LNCaP clone FGC (cell line): Measurements from ENCODE around the gene RAB7A.

Experiments used
- DNase-seq: peaks from one replicate; pipeline ENCODE4 v3.0.0-alpha.2; 2011; ENCODE audit warnings: low read depth
- H3K4me3 ChIP-seq: 2 replicates; pipeline ENCODE4 v1.5.1; 2011; ENCODE audit warnings: mild to moderate bottlenecking, low read depth, low read length, control low read depth
- CTCF ChIP-seq: IDR thresholded peaks from 2 replicates; pipeline ENCODE4 v1.5.1; 2012; ENCODE audit warnings: mild to moderate bottlenecking; ENCODE audit not compliant: control insufficient read depth, insufficient read depth; ENCODE audit errors: extremely low read depth

The RAB7A gene

GRCh38 chr3:128858167-128858566, 132.2 kb downstream of the RAB7A start:
- no peak overlapping the region for H3K4me3 ChIP-seq
- DNase-seq = no peak
- TF ChIP-seq CTCF = no peak

- TF ChIP-seq CTCF = no peak
- no peak overlapping the region for H3K4me3 ChIP-seq
- no peak for DNase-seq
Measured at GRCh38 chr3:128859630-128860029, 133.6 kb downstream of the RAB7A start.

DNA sequence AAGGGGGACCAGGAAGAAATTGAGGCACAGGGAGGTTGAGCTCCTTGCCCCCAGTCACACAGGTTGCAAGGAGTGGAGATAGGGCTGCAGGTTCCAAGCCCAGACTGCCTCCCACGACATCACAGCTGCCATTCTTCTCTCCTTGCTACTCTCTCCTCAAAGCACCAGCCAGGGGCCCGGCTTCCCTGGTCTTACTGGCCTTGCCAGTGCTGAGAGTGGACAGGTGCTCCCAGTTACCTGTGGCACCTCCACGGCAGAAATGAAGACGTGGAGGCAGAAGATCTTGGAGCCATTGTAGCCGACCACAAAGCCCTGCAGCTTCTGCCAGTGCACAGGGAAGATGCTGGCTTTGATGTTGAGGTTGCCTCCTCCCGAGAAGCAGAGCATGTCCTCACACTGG, 135.5 kb downstream of the RAB7A start:
- H3K4me3 ChIP-seq = no peak overlapping the region
- DNase-seq = no peak
- no peak for TF ChIP-seq CTCF

GRCh38 chr3:128863560-128863959, 137.6 kb downstream of the RAB7A start:
- TF ChIP-seq CTCF = peak; percentile 19; the same call in 1 of the 2 replicates
- no peak for DNase-seq
- H3K4me3 ChIP-seq = no peak overlapping the region
